Measurements from ENCODE around the gene ZMYM2.
"Not testable (repeated sequence)": the region's sequence is repeated elsewhere in the genome, so short reads cannot be mapped to it uniquely, and the experiment has no call there.

Gene ZMYM2

GRCh38 chr13:19961924-19962323 is 3.4 kb downstream of the ZMYM2 start:
- Histone ChIP-seq H3K79me2 (ENCODE audit: insufficient read depth, low read length) (peaks cover 54% of the 10 kb centered on the region), H3K4me1 (ENCODE audit: insufficient read depth, low read length, severe bottlenecking) (peaks cover 32% of the 10 kb centered on the region), H4K20me1 (ENCODE audit: insufficient read depth, low read length) (no peaks in the 10 kb centered on the region), H2AFZ (ENCODE audit: low read length) (no peak overlapping the region), H3K27ac (ENCODE audit: low read depth, low read length, poor library complexity, severe bottlenecking) (no peak overlapping the region), H3K27me3 (ENCODE audit: insufficient read depth, low read length) (no peaks in the 10 kb centered on the region), H3F3A (ENCODE audit: insufficient read depth, low read length) (no peaks in the 10 kb centered on the region), H3K36me3 (ENCODE audit: insufficient read depth, low read length) (peaks cover 46% of the 10 kb centered on the region), H3K4me3 (ENCODE audit: low read depth, low read length, poor library complexity, severe bottlenecking) (no peak overlapping the region), H3K4me2 (ENCODE audit: low read length) (peak overlapping the region; percentile 87), H3K9me3 (ENCODE audit: low read length) (no peaks in the 10 kb centered on the region), H3K9ac (ENCODE audit: low read length) (no peak overlapping the region), H3K9me2 (ENCODE audit: low read depth, low read length) (no peaks in the 10 kb centered on the region)
- TF ChIP-seq CTCF (IDR thresholded peaks at IDR 0.05; ENCODE audit: low read length) (no peak), EZH2 (IDR thresholded peaks at IDR 0.05; ENCODE audit: borderline replicate concordance, low read length) (no peak)

DNA sequence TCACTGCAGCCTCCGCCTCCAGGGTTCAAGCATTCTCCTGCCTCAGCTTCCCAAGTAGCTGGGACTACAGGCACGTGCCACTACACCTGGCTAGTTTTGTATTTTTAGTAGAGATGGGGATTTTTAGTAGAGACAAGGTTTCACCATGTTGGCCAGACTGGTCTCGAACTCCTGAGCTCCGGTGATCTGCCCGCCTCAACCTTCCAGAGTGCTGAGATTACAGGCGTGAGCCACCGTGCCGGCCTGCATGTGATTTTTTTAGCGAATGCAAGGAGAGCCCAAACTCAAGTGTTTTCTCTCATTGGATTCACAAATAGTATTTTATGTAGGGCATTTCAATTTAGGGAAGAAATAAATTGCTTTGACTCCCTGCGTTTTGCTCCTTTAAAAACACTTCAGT is 4.4 kb downstream of the ZMYM2 start:
- TF ChIP-seq CTCF (IDR thresholded peaks at IDR 0.05; ENCODE audit: low read length) (no peak), EZH2 (IDR thresholded peaks at IDR 0.05; ENCODE audit: borderline replicate concordance, low read length) (no peak)
- Histone ChIP-seq H3K9me2 (ENCODE audit: low read depth, low read length) (no peaks in the 10 kb centered on the region), H3K9ac (ENCODE audit: low read length) (no peak overlapping the region), H4K20me1 (ENCODE audit: insufficient read depth, low read length) (no peaks in the 10 kb centered on the region), H3K79me2 (ENCODE audit: insufficient read depth, low read length) (peaks cover 57% of the 10 kb centered on the region), H3K4me1 (ENCODE audit: insufficient read depth, low read length, severe bottlenecking) (peaks cover 33% of the 10 kb centered on the region), H3K4me2 (ENCODE audit: low read length) (no peak overlapping the region), H3K36me3 (ENCODE audit: insufficient read depth, low read length) (peaks cover 56% of the 10 kb centered on the region), H3F3A (ENCODE audit: insufficient read depth, low read length) (no peaks in the 10 kb centered on the region), H2AFZ (ENCODE audit: low read length) (no peak overlapping the region), H3K9me3 (ENCODE audit: low read length) (no peaks in the 10 kb centered on the region), H3K27me3 (ENCODE audit: insufficient read depth, low read length) (no peaks in the 10 kb centered on the region), H3K27ac (ENCODE audit: low read depth, low read length, poor library complexity, severe bottlenecking) (no peak overlapping the region), H3K4me3 (ENCODE audit: low read depth, low read length, poor library complexity, severe bottlenecking) (no peak overlapping the region)

DNA sequence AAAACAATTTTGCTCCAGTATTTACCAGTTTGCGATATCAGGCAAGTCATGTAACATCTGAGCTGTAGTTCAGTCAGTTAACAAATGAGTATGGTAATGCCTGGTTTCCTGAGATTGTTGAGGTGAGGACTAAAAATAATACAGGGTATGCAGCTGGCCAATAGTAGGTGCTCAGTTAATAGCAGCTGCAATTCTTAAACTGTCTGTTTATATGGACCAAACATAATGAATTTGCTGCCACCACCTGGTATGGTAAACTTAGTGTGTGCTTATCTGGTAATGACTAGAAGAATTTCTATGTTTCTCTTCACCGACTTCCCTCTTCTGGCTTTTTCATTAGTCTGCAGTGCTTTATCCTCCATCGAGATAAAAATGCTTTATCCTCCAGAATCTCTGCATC is 9.1 kb downstream of the ZMYM2 start:
- Histone ChIP-seq H3K9ac (ENCODE audit: low read length) (no peak overlapping the region), H3K4me2 (ENCODE audit: low read length) (no peak overlapping the region), H3K9me2 (ENCODE audit: low read depth, low read length) (no peaks in the 10 kb centered on the region), H3K36me3 (ENCODE audit: insufficient read depth, low read length) (peaks cover 82% of the 10 kb centered on the region), H3F3A (ENCODE audit: insufficient read depth, low read length) (no peaks in the 10 kb centered on the region), H2AFZ (ENCODE audit: low read length) (no peak overlapping the region), H3K4me1 (ENCODE audit: insufficient read depth, low read length, severe bottlenecking) (peaks cover 14% of the 10 kb centered on the region), H3K27ac (ENCODE audit: low read depth, low read length, poor library complexity, severe bottlenecking) (no peak overlapping the region), H3K27me3 (ENCODE audit: insufficient read depth, low read length) (no peaks in the 10 kb centered on the region), H4K20me1 (ENCODE audit: insufficient read depth, low read length) (0 out of 2 replicates have a peak, but pooled peaks cover 2% of the 10 kb centered on the region), H3K79me2 (ENCODE audit: insufficient read depth, low read length) (peaks cover 68% of the 10 kb centered on the region), H3K4me3 (ENCODE audit: low read depth, low read length, poor library complexity, severe bottlenecking) (no peak overlapping the region), H3K9me3 (ENCODE audit: low read length) (no peaks in the 10 kb centered on the region)
- no peak for TF ChIP-seq EZH2 (IDR thresholded peaks at IDR 0.05; ENCODE audit: borderline replicate concordance, low read length)
- peak; percentile 30; the same call in 1 of the 2 replicates for TF ChIP-seq CTCF (IDR thresholded peaks at IDR 0.05; ENCODE audit: low read length)

GRCh38 chr13:19974498-19975009 is 16.0 kb downstream of the ZMYM2 start:
- not testable (repeated sequence) for H3K4me1 ChIP-seq (ENCODE audit: insufficient read depth, low read length, severe bottlenecking); H3F3A ChIP-seq (ENCODE audit: insufficient read depth, low read length); H3K9me2 ChIP-seq (ENCODE audit: low read depth, low read length); H3K27me3 ChIP-seq (ENCODE audit: insufficient read depth, low read length); H3K9ac ChIP-seq (ENCODE audit: low read length); H3K4me3 ChIP-seq (ENCODE audit: low read depth, low read length, poor library complexity, severe bottlenecking); H2AFZ ChIP-seq (ENCODE audit: low read length); H4K20me1 ChIP-seq (ENCODE audit: insufficient read depth, low read length); H3K4me2 ChIP-seq (ENCODE audit: low read length); H3K27ac ChIP-seq (ENCODE audit: low read depth, low read length, poor library complexity, severe bottlenecking)
- Histone ChIP-seq H3K9me3 (ENCODE audit: low read length) (peaks cover 21% of the 10 kb centered on the region), H3K79me2 (ENCODE audit: insufficient read depth, low read length) (peaks cover 64% of the 10 kb centered on the region), H3K36me3 (ENCODE audit: insufficient read depth, low read length) (peaks cover 92% of the 10 kb centered on the region)

Data from OCI-LY1 (cell line).